ENCODE data around the gene SRC.

SRC gene

DNA sequence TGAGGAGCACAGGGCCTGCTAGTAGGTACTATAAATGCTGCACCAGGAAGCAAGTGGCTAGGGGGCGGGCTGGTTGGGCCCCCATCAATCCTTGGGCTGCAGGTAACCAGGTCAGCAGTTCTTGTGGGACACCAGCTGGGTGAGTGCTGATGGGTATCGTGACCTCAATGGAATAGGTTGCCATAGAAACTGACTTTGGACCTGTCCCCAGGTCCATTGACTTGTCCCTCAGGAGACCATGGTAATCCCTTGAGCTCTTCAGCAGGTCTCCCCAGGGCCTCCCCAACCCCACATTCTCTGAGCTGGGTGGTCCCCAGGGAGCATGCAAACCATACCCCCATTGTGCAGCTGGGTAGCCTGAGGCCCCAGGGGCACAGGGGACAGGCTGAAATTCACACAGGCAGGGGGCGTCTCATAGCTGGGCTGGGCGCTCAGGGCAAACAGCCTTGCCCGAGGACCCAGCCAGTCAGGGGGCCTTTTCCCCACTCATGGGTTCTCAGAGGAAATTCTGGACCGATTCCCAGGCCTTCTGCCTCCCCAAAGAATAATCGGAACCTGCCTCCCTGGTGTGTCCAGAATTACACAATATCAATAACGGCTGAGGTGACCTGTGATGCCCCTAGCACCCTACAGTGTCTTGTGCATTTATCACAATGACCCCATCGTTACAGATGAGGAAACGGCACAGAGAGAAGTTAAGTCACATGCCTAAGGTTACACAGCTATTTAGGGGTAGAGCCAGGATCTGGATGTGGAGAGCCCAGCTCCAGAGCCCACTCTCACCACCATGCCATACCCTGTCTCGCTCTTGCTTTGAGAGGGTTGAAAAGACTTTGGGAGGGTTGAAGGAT, 35.9 kb downstream of the SRC start:
- DNase-seq (ENCODE audit: low read depth, low spot score), result no peak

DNA sequence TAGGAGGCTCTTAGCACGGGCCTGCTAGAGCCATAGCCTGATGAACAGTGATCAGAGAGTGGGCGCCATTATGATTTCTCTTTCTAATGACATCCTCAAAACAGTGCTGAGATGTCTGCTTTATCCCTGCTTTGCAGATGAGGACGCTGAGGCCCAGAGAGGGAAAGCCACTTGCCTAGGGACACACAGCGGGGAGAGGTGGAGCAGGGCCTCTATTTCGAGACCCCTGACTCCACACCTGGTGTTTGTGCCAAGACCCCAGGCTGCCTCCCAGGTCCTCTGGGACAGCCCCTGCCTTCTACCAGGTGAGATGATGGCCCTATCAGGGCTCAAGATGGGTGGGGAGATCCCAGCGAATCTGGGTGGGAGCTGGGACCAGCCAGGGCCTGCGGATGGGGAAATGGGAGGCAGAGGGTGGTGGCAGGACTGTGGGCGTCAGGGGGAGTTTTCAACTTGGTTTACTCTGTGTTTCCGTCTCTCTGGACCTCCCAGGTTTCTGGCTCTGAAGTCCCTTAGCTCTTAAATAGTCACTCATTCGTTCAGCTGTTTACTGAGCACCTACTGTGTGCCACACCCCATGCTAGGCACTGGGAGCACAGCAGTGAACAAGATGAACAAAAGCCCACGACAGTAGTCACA, 36.7 kb downstream of the SRC start:
- no peak for DNase-seq (ENCODE audit: low read depth, low spot score)

DNA sequence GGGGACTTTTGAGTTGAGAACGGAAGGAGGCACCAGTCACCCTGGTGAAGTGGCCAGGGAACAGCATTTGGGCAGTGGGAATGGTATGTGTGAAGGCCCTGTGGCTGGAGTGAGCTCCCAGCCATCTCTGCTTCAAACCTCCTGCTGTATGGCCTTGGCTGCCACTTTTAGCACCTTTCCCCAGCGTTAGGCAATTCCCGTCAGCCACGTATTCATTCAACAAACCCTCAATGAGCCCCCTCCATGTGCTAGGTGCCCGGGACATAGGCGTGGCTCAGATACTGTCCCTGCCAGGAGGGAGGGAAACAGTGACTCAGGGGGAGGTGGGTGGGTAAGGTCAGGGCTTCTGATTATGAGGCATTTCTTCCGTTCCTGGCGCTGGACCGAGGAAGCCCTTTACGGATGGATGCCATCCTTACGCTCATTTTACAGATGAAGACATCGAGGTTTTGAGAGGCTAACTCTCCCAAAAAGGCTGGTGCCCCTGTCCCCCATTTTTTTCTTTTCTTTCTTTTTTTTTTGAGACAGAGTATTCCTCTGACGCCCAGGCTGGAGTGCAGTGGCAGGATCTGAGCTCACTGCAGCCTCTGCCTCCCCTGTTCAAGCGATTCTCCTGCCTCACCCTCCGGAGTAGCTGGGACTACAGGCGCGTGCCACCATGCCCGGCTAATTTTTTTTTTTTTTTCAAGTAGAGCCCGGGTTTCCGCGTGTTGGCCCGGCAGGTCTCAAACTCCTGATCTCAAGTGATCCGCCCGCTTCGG, 37.5 kb downstream of the SRC start:
- no peak for DNase-seq (ENCODE audit: low read depth, low spot score)

DNA sequence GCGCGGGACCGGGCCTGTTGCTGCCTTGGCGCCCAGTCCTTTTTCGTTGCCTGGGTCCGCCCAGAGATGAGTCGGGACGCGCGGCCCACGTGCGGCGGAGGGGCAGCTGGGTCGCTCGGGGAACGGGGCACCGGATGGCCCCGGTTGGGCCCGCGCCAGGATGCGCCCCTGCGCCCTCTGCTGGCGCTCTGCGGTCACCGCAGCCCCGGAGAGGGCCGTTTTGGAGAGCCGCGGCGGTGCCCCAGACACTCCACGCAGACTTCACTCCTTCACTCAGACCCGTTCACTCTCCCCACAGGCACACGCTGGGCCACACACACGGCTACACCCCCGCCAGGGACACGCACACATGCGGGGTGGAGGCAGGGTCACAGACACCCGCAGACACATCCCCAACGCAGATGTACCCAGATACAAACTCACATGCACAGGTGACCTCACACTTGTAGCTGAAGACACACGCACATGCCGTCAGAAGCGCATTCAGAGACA, 38.8 kb downstream of the SRC start:
- DNase-seq (ENCODE audit: low read depth, low spot score), result peak; percentile 51

DNA sequence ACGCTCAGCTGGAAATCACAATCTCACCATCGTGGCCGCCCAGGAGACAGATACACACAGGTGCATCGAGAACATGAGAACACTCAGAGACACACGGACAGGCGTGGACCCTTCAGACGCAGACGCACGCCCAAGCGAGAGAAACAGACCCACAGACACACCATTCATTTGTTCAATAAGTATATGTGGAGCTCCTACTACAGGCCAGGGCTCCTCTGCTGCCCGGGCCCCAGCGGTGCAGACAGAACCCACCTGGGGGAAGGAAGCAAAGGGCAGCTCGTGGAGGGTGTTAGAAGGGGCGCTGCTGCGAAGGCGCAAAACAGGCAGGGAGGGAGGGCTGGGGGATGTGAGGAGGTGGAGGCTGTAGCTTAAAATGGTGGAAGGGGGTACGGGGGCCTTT, 39.2 kb downstream of the SRC start:
- no peak for DNase-seq (ENCODE audit: low read depth, low spot score)

DNA sequence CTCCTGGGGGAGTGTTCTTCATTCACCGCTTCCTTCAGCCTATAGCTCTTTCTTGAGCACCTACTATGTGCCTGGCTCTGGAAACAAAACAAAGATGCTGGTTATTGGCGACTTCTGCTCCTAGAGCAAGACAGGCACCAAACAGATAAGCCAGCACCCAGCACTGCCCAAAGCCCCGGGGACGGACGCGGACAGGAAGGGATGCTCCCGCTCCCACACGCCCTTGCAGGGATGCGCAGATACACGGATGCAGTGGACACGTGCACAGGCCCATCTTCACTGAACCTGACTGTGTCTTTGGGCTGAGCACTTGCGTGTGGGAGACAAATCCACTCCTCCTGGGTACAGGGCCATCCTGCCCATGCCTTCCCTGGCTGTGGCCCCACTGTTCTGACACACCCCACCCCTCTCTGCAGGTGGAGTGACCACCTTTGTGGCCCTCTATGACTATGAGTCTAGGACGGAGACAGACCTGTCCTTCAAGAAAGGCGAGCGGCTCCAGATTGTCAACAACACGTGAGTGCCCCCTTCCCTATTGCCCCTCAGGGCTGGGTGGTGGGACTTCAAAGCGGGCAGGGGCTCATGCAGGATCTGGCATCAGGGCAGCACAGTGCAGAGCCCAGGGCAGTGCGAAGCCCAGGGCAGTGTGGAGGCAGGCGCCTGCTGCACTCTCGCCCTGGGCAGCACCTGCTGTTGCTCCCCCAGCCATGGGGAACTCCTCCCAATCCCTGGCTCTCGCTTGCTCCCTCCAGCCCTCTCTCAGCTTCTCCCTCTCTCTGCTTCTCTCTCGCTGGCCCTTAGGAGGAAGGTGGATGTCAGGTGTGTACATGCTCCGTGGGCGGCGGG, 39.9 kb downstream of the SRC start:
- DNase-seq (ENCODE audit: low read depth, low spot score), result no peak

DNA sequence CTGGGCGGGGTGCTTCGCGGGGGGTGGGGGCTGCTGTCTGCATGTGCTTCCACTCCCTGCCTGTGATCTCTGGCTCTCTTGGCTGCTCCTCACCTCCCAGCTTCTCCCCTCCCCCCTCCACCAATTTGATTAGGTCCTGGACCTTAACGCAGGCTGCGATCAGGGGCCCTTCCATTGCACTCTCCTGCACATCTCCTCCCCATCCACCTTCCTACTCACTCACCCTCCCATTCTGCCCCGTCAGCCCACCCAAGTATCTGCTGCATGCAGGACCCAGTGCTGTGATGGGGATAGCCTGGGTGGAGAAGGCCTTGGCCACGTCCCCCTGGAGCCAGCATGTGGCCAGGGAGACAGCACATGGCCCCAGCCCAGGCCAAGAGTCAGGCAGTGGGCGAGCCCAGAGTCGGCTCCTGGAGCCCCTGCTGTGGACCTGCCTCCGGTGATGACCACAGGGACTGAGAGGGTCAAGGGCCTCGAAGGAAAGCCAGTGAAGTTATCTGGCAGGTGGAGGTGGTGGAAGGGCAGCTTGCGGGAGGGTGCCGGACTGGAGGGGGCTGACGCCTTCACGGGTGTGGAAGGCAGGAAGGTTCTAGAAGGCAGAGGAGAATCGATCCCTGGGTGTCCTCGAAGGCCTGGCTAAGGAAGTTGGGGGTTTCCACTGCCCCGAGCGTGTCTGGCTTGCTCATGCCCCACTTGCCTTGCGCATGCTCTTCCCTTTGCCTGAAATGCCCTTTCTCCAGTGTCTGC, 40.7 kb downstream of the SRC start:
- DNase-seq (ENCODE audit: low read depth, low spot score), result no peak

DNA sequence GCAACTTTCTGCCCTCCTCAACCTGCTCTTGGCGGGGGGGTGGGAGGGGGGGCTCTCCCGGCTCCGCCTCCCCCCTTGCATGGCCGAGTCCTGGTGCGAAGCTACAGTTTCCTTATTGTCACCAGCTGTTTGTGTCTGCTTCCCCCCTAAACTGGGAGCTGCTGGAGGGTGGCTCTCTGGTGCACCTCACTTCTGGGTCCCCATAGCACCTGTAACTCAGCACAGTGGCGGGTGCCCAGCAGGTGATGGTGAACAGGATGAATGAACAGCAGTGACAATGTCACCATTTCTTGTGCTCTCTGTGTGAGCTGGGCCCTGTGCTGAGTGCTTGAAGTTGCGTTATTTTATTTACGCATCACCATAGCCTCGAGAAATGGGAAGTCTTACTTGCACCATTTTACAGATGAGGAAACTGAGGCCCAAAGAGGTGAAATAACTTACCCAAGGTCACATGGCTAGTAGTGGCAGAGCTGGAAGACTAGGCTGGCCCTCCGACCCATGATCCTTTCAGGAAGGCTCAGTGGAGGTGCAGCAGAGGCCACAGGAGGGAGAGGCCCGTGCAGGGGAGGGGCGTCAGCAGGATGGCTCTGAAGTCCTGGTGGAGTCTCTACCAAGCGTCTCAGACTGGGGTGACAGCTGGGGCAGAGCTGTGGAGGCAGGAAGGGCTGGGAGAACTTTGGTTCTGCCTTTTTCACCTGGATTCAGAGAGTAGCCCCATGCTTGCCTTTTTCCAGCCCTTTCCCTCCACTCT, 41.8 kb downstream of the SRC start:
- no peak for DNase-seq (ENCODE audit: low read depth, low spot score)

DNA sequence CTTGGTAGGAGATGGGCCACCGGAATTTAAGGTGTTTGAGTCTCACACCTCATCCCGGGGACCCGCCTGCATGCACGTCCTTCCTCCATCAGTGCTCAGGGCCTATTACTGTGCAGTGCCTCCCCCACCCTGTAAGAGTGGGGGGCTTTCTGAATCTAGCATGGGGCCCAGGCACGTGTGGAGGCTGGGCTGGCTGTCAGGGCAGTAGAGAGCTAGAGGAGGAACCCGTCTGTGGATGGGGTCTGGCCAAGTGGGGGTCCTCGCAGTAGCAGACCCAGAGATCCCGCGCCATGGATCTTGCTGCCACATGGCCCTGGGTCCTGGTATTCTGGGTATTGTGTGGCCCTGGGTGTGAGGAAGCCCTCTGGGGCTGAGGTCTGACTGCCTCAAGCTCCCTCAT, 42.9 kb downstream of the SRC start:
- no peak for DNase-seq (ENCODE audit: low read depth, low spot score)

DNA sequence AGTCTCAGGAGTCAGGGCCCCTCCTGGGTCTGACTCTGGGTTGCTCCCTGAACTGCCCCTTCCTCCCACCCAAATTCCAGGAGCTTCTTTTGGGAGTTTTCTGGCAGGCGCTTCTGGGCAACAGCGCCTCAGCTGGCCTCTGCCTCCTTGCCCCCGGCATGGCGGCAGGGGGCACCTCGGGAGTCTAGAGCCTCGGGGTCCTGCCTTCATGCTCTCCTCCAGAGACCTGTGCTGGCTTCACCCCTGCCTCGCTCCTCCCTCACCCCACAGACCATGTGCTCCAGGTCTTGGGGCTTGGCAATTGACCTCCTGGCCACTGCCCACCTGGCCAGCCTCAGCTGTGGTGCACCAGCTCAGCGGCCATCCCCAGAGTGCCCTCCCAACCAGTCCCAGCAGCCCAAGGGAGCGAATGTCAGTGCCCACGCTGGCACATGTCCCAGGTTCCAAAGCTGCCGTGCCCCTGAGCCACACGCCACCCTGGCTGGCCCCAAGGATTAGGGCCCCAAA, 43.4 kb downstream of the SRC start:
- DNase-seq (ENCODE audit: low read depth, low spot score), result no peak

DNA sequence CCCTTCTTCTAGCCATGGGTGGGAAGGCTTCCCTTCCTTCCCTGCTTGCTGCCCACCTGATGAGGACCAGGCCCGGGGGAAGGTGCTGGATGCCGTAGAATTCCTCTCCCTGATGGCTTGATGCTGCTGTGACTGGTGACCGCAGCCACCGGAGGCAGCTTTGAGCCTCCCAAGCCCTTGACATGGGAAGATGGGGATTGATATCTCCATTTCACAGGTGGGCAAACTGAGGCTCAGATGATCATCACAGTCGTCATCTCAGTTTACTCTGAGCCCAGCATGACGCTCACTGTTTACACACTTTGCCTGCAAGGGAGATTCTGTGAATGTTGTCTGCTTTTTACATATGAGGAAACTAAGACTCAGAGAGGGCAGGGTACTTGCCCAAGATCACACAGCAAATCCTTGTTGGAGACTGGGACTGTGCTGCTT, 43.9 kb downstream of the SRC start:
- DNase-seq (ENCODE audit: low read depth, low spot score), result no peak

DNA sequence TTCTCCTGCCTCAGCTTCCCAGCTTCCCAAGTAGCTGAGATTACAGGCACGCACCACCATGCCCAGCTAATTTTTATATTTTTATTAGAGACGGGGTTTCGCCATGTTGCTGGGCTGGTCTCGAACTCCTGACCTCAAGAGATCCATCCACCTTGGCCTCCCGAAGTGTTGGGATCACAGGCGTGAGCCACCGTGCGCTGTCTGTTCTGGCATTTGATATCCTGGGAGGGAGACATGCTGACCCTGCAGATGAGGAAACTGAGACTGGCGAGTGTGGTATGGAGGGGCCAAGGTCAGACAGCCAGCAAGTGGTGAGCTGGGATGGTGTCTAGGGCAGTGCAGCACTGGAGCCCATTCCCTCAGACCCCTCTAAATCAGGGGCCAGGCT, 44.6 kb downstream of the SRC start:
- DNase-seq (ENCODE audit: low read depth, low spot score), result no peak

DNA sequence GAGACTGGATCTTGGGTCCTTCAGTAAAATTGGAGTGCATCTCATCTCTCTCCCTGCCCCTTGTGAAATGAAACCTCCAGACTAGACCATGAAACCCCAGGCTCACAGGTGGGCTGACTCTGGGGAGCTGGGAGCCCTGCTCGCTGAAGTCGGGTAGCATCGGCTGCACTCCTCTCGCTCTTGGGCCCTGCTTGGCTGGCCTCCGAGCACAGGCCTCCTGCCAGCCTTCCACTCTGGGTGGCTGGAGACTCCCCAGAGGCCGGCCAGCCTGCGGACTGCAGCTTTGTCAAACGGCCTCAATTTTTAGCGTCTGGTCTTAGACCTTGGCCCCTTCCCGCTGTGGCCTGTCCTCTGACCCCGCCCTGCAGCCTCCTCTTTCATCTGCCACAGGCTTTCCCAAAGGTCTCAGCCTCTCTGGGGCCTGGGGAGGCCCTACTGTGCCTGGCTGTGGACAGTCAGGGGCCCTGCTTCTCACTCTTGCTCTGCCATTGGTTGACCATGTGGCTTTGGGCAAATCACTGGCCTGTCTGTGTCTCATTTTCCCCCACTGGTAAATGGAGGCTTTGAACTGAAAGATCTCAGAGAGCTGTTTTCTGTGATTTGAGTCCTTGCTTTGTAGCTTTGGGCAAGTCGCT, 45.1 kb downstream of the SRC start:
- no peak for DNase-seq (ENCODE audit: low read depth, low spot score)

DNA sequence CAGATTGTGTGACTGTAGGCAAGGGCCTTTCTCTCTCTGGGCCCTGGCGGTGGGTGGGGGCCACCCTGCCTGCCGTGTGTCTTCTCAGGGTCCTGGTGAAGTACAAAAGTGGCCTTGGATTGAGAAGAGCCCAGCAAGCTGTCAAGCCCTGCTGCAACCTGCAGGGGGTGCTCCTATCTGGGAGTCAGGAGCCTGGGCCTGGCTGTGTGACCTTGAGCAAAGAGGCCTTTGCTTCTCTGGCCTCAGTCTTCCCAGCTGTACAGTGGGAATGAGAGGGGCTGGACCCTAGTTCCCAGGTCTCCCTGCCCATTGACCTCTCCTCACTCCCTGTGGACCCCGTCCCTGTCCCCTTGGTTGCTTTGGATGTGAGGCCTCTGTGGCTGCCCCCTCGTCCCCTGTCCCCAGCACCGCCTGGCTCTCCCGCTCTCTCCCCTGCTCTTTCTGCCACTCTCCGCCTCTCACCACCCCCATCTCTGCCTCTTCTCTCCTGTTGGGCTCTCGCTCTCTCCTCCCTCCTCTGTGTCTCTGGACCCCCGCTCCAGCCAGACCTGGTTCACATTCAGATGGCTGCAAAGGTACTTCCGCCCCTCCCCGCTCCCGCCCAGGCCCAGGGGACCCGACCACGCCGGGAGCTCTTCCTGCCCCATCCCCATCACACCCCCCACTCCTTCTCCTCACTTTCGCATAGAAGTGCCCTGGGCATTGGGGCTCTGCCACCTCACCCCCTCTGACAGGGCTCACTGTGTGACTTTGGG, 46.7 kb downstream of the SRC start:
- no peak for DNase-seq (ENCODE audit: low read depth, low spot score)

DNA sequence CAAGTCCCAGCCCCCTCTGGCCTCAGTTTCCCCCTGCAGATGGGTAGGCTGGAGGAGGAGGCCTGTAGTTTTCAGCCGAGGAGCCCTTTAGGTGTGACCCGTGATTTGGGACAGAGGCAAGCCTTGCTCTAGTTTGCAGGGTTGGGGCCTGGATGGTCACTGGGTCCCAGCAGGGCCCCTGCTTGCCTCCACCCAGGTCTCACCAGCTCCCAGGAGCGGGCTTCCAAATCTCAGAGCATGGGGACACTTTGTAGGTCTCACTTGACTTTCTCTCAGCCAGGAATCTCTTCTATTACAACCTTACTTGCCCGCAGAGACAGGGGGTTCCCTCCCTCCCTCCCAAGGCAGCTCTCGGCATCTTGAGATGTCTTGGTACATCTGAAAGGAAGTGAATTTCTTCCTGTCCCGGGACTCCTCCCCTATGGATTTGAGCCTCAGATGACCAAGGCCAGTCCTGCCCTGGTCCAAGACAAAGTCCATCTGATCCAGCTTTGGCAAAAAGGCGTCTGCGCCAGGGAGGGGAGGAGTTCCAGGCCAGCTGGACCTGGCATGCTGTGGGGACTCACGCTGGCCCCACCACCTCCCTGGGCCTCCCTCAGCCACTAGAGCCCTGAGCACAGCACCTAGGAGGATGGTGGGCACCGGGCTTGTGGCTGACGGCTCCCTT, 47.4 kb downstream of the SRC start:
- DNase-seq (ENCODE audit: low read depth, low spot score), result no peak

DNA sequence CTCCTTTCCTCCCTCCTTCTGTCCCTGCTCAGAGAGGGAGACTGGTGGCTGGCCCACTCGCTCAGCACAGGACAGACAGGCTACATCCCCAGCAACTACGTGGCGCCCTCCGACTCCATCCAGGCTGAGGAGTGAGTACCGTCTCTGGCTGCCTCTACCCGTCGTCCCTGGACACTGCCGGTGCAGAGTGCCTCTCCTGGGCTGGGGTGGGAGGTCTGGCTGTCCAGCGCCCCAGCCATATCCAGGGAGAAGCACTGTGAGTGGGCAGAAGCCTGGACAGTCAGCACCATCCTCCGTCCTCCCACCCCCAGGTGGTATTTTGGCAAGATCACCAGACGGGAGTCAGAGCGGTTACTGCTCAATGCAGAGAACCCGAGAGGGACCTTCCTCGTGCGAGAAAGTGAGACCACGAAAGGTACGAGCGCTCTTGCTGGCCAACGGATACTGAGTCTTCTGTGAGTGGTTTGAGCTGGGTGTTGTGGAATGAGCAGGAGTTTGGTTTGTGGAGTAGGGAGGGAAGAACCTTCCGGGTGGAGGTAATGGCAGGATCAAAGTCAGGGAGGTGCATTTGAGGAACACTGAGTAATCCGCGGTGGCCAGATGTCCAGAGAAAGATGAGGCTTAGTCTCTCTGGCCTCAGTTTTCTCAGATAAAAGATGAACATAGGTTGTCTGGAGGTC, 48.1 kb downstream of the SRC start:
- no peak for DNase-seq (ENCODE audit: low read depth, low spot score)
